HFF-Myc (cell line): ENCODE results near the gene PCGF3.

Experiments
- DNase-seq: peaks from one replicate; pipeline ENCODE4 v3.0.0-alpha.2; 2011; ENCODE audit warnings: low read depth; ENCODE audit errors: extremely low read depth
- H3K4me3 ChIP-seq: replicated peaks from 2 replicates; pipeline ENCODE4 v1.5.1; 2011; ENCODE audit warnings: low read depth, mild to moderate bottlenecking, control low read depth, low read length
- TF ChIP-seq, protein P1 (sequence below): IDR thresholded peaks from 2 replicates; pipeline ENCODE4 v1.5.1; 2012; ENCODE audit warnings: mild to moderate bottlenecking, low read depth, low read length, control low read depth; ENCODE audit errors: missing control alignments

PCGF3 gene, protein sequence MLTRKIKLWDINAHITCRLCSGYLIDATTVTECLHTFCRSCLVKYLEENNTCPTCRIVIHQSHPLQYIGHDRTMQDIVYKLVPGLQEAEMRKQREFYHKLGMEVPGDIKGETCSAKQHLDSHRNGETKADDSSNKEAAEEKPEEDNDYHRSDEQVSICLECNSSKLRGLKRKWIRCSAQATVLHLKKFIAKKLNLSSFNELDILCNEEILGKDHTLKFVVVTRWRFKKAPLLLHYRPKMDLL

DNA sequence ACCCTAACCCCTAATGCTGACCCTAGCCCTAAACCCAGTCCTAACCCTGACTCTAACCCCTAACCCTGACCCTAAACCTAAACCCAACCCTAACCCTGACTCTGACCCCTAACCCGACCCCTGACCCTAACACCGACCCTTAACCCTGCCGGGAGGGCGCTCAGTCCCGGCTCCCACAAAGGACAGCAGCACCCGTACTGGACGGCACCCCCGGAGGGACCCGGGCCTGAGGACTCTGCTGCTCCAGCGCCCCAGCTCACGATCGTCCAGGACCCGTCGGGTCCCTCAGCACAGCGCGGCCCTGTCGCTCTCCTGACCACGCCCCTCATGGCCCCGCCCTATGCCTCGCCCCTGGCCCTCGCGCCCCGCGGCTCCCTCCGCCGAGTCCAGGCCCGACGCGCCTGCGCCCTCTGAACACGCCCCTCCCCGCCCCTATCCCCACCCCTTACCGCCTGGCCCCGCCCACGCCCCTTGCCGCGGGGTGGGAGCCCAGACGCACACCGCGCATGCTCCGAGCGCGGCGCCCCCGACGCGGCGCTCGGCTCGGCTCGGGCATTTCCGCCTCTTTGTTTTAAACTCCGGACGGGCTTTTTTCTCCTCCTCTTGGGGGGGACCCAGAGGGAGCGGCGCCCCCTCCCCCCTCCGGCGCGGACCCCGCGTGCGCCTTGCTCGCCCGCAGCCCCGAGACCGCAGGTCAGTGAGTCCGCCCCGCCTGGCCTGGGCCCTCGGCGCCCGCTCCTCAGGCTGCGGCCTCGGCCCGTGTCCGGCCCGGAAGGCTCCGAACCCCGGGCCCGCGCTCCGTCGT lies at the start of gene PCGF3:
TSS of gene PCGF3 (plus strand) at position 555 of the 805 bp plus-strand sequence. CDS start 27,849 bp downstream, outside the sequence.
- DNase-seq = peak; percentile 49
- H3K4me3 ChIP-seq = peak within 1 kb of the TSS; percentile 95
- TF ChIP-seq, protein P1, sequence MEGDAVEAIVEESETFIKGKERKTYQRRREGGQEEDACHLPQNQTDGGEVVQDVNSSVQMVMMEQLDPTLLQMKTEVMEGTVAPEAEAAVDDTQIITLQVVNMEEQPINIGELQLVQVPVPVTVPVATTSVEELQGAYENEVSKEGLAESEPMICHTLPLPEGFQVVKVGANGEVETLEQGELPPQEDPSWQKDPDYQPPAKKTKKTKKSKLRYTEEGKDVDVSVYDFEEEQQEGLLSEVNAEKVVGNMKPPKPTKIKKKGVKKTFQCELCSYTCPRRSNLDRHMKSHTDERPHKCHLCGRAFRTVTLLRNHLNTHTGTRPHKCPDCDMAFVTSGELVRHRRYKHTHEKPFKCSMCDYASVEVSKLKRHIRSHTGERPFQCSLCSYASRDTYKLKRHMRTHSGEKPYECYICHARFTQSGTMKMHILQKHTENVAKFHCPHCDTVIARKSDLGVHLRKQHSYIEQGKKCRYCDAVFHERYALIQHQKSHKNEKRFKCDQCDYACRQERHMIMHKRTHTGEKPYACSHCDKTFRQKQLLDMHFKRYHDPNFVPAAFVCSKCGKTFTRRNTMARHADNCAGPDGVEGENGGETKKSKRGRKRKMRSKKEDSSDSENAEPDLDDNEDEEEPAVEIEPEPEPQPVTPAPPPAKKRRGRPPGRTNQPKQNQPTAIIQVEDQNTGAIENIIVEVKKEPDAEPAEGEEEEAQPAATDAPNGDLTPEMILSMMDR = no peak

DNA sequence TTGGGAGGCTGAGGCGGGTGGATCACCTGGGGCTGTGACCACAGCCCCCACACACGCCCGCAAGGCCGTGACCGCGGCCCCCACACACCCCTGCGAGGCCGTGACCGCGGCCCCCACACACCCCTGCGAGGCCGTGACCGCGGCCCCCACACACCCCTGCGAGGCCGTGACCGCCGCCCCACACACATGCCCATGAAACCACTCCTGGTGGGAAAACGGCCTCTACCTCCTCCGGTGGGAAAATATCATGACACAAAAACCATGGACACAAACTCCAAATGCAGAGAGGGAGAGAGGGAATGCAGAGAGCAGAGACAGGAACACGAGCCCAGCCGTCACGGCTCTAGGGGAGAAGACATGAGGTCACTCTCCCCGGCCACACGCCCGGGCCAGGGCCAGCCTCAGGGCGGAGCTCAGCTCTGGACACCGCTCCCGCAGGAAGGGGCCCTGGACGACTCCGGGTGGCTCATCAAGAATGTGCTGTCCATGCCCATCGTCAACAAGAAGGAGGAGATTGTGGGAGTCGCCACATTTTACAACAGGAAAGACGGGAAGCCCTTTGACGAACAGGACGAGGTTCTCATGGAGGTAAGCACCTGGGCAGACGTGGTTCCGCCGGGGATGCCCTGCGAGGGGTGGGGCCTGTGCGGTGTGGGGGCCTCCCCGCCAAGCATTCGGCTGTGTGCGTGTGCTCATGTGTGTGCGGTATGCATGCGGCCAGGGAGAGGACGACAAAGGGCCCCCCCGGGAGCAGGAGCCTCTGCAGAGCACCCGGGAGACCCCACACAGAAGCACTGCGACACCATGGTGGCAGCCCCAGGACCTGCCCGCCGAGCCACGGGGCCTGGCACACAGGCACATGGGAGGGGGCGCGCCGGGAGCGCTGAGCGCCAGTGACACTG lies 48.9 kb upstream of the PCGF3 start:
- DNase-seq = no peak
- H3K4me3 ChIP-seq = no peak overlapping the region
- TF ChIP-seq, protein P1 = no peak

DNA sequence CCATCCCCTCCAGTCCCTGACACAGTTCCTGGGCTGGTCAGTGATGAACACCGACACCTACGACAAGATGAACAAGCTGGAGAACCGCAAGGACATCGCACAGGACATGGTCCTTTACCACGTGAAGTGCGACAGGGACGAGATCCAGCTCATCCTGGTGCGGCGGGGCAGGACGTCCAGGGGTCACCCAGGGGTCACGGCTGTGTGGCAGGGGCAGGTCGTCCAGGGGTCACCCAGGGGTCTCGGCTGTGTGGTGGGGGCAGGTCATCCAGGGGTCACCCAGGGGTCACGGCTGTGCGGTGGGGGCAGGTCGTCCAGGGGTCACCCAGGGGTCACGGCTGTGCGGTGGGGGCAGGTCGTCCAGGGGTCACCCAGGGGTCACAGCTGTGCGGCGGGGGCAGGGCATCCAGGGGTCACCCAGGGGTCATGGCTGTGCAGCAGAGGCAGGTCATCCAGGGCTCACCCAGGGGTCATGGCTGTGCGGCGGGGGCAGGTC lies 48.2 kb upstream of the PCGF3 start:
- DNase-seq = no peak
- H3K4me3 ChIP-seq = no peak overlapping the region
- TF ChIP-seq, protein P1 = no peak

DNA sequence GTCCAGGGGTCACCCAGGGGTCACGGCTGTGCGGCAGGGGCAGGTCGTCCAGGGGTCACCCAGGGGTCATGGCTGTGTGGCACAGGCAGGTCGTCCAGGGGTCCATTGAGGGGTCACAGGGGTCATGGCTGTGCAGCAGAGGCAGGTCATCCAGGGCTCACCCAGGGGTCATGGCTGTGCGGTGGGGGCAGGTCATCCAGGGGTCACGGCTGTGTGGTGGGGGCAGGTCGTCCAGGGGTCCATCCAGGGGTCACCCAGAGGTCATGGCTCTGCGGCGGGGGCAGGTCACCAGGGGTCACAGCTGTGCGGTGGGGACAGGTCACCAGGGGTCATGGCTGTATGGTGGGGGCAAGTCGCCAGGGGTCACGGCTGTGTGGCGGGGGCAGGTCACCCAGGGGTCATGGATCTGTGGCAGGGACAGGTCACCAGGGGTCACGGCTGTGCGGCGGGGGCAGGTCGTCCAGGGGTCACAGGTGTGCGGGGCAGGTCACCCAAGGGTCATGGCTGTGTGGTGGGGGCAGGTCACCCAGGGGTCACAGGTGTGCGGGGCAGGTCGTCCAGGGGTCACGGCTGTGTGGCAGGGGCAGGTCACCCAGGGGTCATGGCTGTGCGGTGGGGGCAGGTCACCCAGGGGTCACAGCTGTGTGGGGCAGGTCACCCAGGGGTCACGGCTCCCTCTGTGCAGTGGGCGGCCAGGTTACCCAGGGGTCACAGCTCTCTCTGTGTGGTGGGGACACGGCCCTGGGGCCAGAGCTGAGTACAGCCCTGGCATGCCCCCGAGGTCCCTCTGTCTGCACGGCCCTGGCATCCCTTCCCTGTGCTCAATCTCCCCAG lies 47.6 kb upstream of the PCGF3 start:
- no peak overlapping the region for H3K4me3 ChIP-seq
- TF ChIP-seq, protein P1 = no peak
- DNase-seq = no peak

DNA sequence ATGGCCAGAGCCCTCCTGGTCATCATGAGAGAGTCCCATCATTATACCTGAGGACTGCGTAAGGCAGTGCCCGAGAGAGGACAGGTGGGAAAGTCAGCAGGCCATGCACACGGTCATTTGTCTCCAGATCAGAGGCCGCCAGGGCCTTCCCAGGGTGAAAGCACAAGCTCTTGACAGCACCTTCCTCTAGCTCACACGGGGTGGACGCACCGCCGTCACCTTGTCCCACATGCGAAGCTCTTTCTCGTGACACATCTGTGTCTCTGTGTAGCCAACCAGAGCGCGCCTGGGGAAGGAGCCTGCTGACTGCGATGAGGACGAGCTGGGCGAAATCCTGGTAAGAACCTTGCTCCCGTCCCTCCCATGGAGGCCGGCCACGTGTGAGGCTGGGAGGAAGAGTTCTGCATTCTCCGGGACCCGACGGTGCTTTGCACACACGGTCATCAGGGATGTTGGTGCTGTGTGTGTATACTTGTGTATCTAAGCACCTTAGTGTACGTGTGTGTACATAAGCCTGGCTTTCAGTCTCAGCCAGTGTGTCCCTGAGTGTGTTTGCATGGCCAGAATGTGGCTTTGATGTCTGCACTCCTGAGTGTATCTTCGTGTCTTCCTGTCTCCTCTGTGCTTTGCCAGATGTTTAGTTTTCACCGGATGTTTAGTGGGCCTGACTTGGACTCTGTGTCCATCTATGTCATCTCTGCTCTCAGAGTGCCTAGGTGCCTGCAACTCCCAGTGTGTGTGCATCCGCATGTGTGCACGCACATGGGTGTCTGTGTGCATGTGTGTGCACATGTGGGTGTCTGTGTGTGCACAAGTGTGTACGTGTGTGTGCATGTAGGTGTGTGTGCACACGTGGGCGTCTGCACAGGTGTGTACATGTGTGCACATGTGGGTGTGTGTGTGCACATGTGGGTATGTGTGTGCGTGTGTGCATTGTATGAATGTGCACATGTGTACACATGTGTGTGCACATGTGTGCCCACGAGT lies 46.7 kb upstream of the PCGF3 start:
- no peak overlapping the region for H3K4me3 ChIP-seq
- DNase-seq = no peak
- TF ChIP-seq, protein P1 = no peak
